K562 (cell line): ENCODE data around the gene DDC. TPM values are rescaled to one million over a fixed set of nuclear protein-coding genes. Genes with fewer than 3 reads are reported as not detected.
A peak's percentile ranks its signal among the peaks of the same experiment; 100 is the strongest.

Experiments
- ATAC-seq: fragments of 200-7000 bp; cut with Tn5 transposase; 3 replicates; pipeline ENCODE4 v1.9.1; 2020; ENCODE audit warnings: moderate library complexity
- BruUV-seq: library from RNA; stranded (reverse); fragments of 400-500 nt; replicated peaks from 2 replicates; lab custom pipeline; 2021; lab: Mats Ljungman, UMichigan
- CTCF ChIA-PET: fragments of 300-600 bp; formaldehyde crosslinking; extraction: SDS; loops from one replicate; lab custom pipeline; 2021; ENCODE audit warnings: low intra/inter-chr PET ratio; lab: Yijun Ruan, JAX
- POLR2A ChIA-PET: fragments of 300-600, 350-650 bp; sonication (Branson Sonifier 250); formaldehyde crosslinking; extraction: SDS; loops from one replicate; lab custom pipeline; 2021; ENCODE audit warnings: antibody characterized with exemption, inconsistent platforms; lab: Yijun Ruan, JAX
- DNase-seq, 4 experiments: peaks; one replicate each; pipeline versions ENCODE4 v3.0.0 to v3.0.0-alpha.2; 2011 to 2018; ENCODE audit warnings: low spot score in 3 of 4, mixed read lengths in 3 of 4; ENCODE audit errors: extremely low read depth in 1 of 4
- FAIRE-seq: peaks from 2 replicates; lab custom pipeline; 2011; peaks lifted over from hg19 to GRCh38; lab: Jason Lieb, UNC
- H2AFZ ChIP-seq: 2 replicates; pipeline ENCODE4 v1.6.0; 2011; ENCODE audit warnings: low read depth, low read length, control low read depth, inconsistent platforms
- H3K27ac ChIP-seq: fragments of 200-600 bp; 3 replicates; pipeline ENCODE4 v1.8.0; 2011; ENCODE audit warnings: low read depth, mild to moderate bottlenecking, control low read depth, inconsistent platforms, low read length, moderate library complexity, mixed read lengths; ENCODE audit errors: extremely low read depth
- H3K27me3 ChIP-seq, 2 experiments: fragments of 300-600 bp in 1 of 2; 2 replicates in 1 of 2; 3 replicates in 1 of 2; pipeline versions ENCODE4 v1.6.0 to v1.8.0; 2011; ENCODE audit warnings: inconsistent platforms in 2 of 2, low read length in 2 of 2, mild to moderate bottlenecking in 1 of 2, mixed read lengths in 1 of 2, moderate library complexity in 1 of 2; ENCODE audit not compliant: control insufficient read depth in 2 of 2, insufficient read depth in 2 of 2
- H3K36me3 ChIP-seq: fragments of 300-600 bp; 3 replicates; pipeline ENCODE4 v1.8.0; 2011; ENCODE audit warnings: mild to moderate bottlenecking, low read length, inconsistent platforms; ENCODE audit not compliant: control insufficient read depth, insufficient read depth
- H3K4me1 ChIP-seq, 2 experiments: fragments of 200-600 bp in 1 of 2; replicated peaks in 1 of 2; 2 replicates in 1 of 2; 3 replicates in 1 of 2; pipeline versions ENCODE4 v1.5.1 to v1.8.0; 2011; ENCODE audit warnings: inconsistent platforms in 2 of 2, low read length in 2 of 2, mild to moderate bottlenecking in 1 of 2, mixed read lengths in 1 of 2, moderate library complexity in 1 of 2; ENCODE audit not compliant: control insufficient read depth in 2 of 2, insufficient read depth in 2 of 2
- H3K4me2 ChIP-seq: 2 replicates; pipeline ENCODE4 v1.6.1; 2011; ENCODE audit warnings: low read length, control low read depth, inconsistent platforms, mixed read lengths; ENCODE audit not compliant: insufficient read depth
- H3K4me3 ChIP-seq: fragments of 200-600 bp; sonication (generic), shearing (Covaris generic); 2 replicates; pipeline ENCODE4 v1.5.1; 2016; ENCODE audit warnings: control low read depth, inconsistent platforms
- H3K79me2 ChIP-seq: fragments of 200-600 bp; 3 replicates; pipeline ENCODE4 v1.8.0; 2011; ENCODE audit warnings: low read length, inconsistent platforms; ENCODE audit not compliant: control insufficient read depth, insufficient read depth
- H3K9ac ChIP-seq, 2 experiments: 2 replicates each; pipeline versions ENCODE4 v1.6.0 to v1.6.1; 2011; ENCODE audit warnings: low read depth in 2 of 2, low read length in 2 of 2, control low read depth in 1 of 2, inconsistent platforms in 1 of 2, mild to moderate bottlenecking in 1 of 2, mixed read lengths in 1 of 2; ENCODE audit not compliant: insufficient read depth in 1 of 2
- H3K9me1 ChIP-seq: one replicate; pipeline ENCODE4 v1.6.0; 2011; ENCODE audit warnings: inconsistent platforms, mild to moderate bottlenecking, low read length, moderate library complexity; ENCODE audit not compliant: control insufficient read depth, insufficient read depth
- H3K9me3 ChIP-seq: replicated peaks from 2 replicates; pipeline ENCODE4 v1.5.1; 2011; ENCODE audit warnings: low read depth, low read length, inconsistent platforms; ENCODE audit not compliant: control insufficient read depth, insufficient read depth
- H4K20me1 ChIP-seq: replicated peaks from 2 replicates; pipeline ENCODE4 v1.6.1; 2011; ENCODE audit warnings: low read length, inconsistent platforms, mixed read lengths; ENCODE audit not compliant: control insufficient read depth, insufficient read depth
- ASH1L ChIP-seq: fragments of 450-650 bp; IDR thresholded peaks from 2 replicates; pipeline ENCODE4 v1.6.1; 2018; ENCODE audit warnings: borderline replicate concordance, mild to moderate bottlenecking, low read depth; ENCODE audit not compliant: partially characterized antibody
- BRD9 ChIP-seq: fragments of 450-650 bp; IDR thresholded peaks from 2 replicates; pipeline ENCODE4 v1.6.1; 2018; ENCODE audit warnings: low read depth; ENCODE audit not compliant: partially characterized antibody
- C11orf30 ChIP-seq: fragments of 450-650 bp; IDR thresholded peaks from 2 replicates; pipeline ENCODE4 v1.6.1; 2016; ENCODE audit warnings: low read depth, mild to moderate bottlenecking
- HDGF ChIP-seq: fragments of 450-650 bp; IDR thresholded peaks from 2 replicates; pipeline ENCODE4 v1.6.1; 2016
- MAFF ChIP-seq: IDR thresholded peaks from 2 replicates; pipeline ENCODE4 v1.6.1; 2012; ENCODE audit warnings: low read length, improper control_type of control experiment
- MAFG ChIP-seq: fragments of 450-650 bp; conservative IDR thresholded peaks from 2 replicates; pipeline ENCODE4 v1.6.1; 2016; ENCODE audit warnings: missing genetic modification characterization, missing compliant biosample characterization
- MAFK ChIP-seq: IDR thresholded peaks from 2 replicates; pipeline ENCODE4 v1.6.1; 2011; ENCODE audit warnings: low read length, improper control_type of control experiment
- NFE2 ChIP-seq: IDR thresholded peaks from 2 replicates; pipeline ENCODE4 v1.6.1; 2014; ENCODE audit warnings: antibody characterized with exemption, low read depth
- RNF2 ChIP-seq: sonication (generic); IDR thresholded peaks from 2 replicates; pipeline ENCODE4 v1.6.1; 2016
- SRSF9 ChIP-seq: fragments of 200-400 bp; formaldehyde crosslinking; IDR thresholded peaks from 2 replicates; pipeline ENCODE4 v1.6.1; 2017; ENCODE audit warnings: low read depth, low read length, borderline replicate concordance
- ZNF316 ChIP-seq: fragments of 450-650 bp; IDR thresholded peaks from 2 replicates; pipeline ENCODE4 v1.6.1; 2016
- WGBS: fragments of 100-300 bp; shearing (Covaris generic); methylation state at CpG from one replicate; pipeline ENCODE4 v1.1.6; 2016; ENCODE audit warnings: low coverage, mixed read lengths; ENCODE audit not compliant: insufficient coverage; ENCODE audit errors: missing lambda C conversion rate; 5-methylcytosine and 5-hydroxymethylcytosine counted together
- in situ Hi-C: fragments of 300-500 bp; cut with MboI; formaldehyde crosslinking; loops from 4 replicates; pipeline ENCODE4 v1.15.0; 2018; ENCODE audit warnings: inconsistent platforms, mixed read lengths
- intact Hi-C: fragments of 100-400 bp; cut with micrococcal nuclease; formaldehyde crosslinking; loops from 2 replicates; pipeline ENCODE4 v1.14.2; 2022
- polyA plus RNA-seq, 8 experiments: library from polyadenylated mRNA; depleted of rRNA in 4 of 8; stranded (reverse) in 5 of 8; unstranded in 3 of 8; fragments of >200 nt; fragmentation: Nextera tagmentation in 2 of 8; fragmentation: Illumina TruSeq in 1 of 8; extraction: Ambion mirVana in 2 of 8; extraction: Trizol in 1 of 8; gene quantifications; 2 replicates each; pipeline versions ENCODE4 v1.2.1 to v1.2.3, GENCODE V29; 2011 to 2014; ENCODE audit warnings: inconsistent platforms in 1 of 8, missing spikeins in 1 of 8
- total RNA-seq, 7 experiments: library from RNA; depleted of rRNA in 6 of 7; stranded (reverse); fragments of >200 nt in 6 of 7; fragmentation: Illumina TruSeq in 2 of 7; extraction: Trizol in 2 of 7; gene quantifications; 2 replicates each; pipeline versions ENCODE4 v1.2.1 to v1.2.3, GENCODE V29; 2011 to 2021; ENCODE audit warnings: low replicate concordance in 1 of 7
- TF ChIP-seq, protein P1 (sequence below): sonication (generic); formaldehyde crosslinking; IDR thresholded peaks from 2 replicates; pipeline ENCODE4 v1.8.0; 2022; ENCODE audit warnings: mild to moderate bottlenecking, missing genetic modification reagents
- TF ChIP-seq, protein P2 (sequence below): fragments of 450-650 bp; IDR thresholded peaks from 2 replicates; pipeline ENCODE4 v1.6.1; 2016; ENCODE audit warnings: missing biosample characterization, missing genetic modification characterization

The DDC gene
- total and polyA plus RNA-seq, 9 of the 15 experiments (the other 6 are each of a cell fraction or from before 2014, with no cell fraction given), result not detected

- H3K9me3 ChIP-seq, result no peaks in the 10 kb centered on the region
- no peak for TF ChIP-seq ASH1L
- no peak for TF ChIP-seq BRD9
- no peak for TF ChIP-seq HDGF
- peaks cover 11 to 34% of the 10 kb centered on the region in 2 experiments; a peak in 4 of 5 replicates for H3K27me3 ChIP-seq
- no peak overlapping the region for H3K27ac ChIP-seq
- ATAC-seq, result no peak
- no TSS peak for BruUV-seq
- no peak overlapping the region for H3K4me2 ChIP-seq
- no peak for FAIRE-seq
- no peaks in the 10 kb centered on the region for H3K4me1 ChIP-seq
- WGBS, result 32% methylated on average over 6 of the region's 6 CpGs
- intact Hi-C loops, result no loop called here
- no peak overlapping the region for H3K9ac ChIP-seq
- no peaks in the 10 kb centered on the region for H3K36me3 ChIP-seq
- H3K4me3 ChIP-seq, result no peak overlapping the region
- no peak for DNase-seq
- H2AFZ ChIP-seq, result no peak overlapping the region
- in situ Hi-C loops, result no loop called here
- POLR2A ChIA-PET, result no interaction called here
- H3K79me2 ChIP-seq, result no peaks in the 10 kb centered on the region
- CTCF ChIA-PET, result no interaction called here
- H4K20me1 ChIP-seq, result 0 out of 2 replicates have a peak, but pooled peaks cover 4% of the 10 kb centered on the region
- H3K9me1 ChIP-seq, result no peaks in the 10 kb centered on the region
Observed at GRCh38 chr7:50477640-50478039, 87.6 kb downstream of the DDC start.

- Histone ChIP-seq H3K79me2 (no peaks in the 10 kb centered on the region), H3K9me1 (no peaks in the 10 kb centered on the region), H3K27ac (no peak overlapping the region), H3K4me1 (no peaks in the 10 kb centered on the region), H3K27me3 (peaks cover 13 to 37% of the 10 kb centered on the region in 2 experiments; a peak in 4 of 5 replicates), H2AFZ (no peak overlapping the region), H3K9me3 (no peaks in the 10 kb centered on the region), H3K4me3 (no peak overlapping the region), H3K4me2 (no peak overlapping the region), H4K20me1 (0 out of 2 replicates have a peak, but pooled peaks cover 4% of the 10 kb centered on the region), H3K9ac (no peak overlapping the region), H3K36me3 (no peaks in the 10 kb centered on the region)
- intact Hi-C loops (no loop called here), in situ Hi-C loops (no loop called here)
- no peak for DNase-seq
- no peak for FAIRE-seq
- POLR2A ChIA-PET, result no interaction called here
- TF ChIP-seq MAFF (peak; percentile 79), MAFG (peak; percentile 89), SRSF9 (no peak), NFE2 (peak; percentile 39; the same call in 1 of the 2 replicates), MAFK (peak; percentile 79), C11orf30 (peak; percentile 89), ZNF316 (peak; percentile 92), RNF2 (no peak)
- TF ChIP-seq, protein P1, sequence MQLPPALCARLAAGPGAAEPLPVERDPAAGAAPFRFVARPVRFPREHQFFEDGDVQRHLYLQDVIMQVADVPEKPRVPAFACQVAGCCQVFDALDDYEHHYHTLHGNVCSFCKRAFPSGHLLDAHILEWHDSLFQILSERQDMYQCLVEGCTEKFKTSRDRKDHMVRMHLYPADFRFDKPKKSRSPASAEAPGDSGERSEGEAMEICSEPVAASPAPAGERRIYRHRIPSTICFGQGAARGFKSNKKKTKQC (CRISPR knock-in tag), result no peak
- TF ChIP-seq, protein P2, sequence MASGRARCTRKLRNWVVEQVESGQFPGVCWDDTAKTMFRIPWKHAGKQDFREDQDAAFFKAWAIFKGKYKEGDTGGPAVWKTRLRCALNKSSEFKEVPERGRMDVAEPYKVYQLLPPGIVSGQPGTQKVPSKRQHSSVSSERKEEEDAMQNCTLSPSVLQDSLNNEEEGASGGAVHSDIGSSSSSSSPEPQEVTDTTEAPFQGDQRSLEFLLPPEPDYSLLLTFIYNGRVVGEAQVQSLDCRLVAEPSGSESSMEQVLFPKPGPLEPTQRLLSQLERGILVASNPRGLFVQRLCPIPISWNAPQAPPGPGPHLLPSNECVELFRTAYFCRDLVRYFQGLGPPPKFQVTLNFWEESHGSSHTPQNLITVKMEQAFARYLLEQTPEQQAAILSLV (tag), result no peak
- ATAC-seq, result no peak
- 15% methylated on average over 9 of the region's 9 CpGs for WGBS
- BruUV-seq, result no TSS peak
- CTCF ChIA-PET, result no interaction called here
Observed at GRCh38 chr7:50476953-50477625, 88.1 kb downstream of the DDC start.
